Hippocampal formation (tissue), 2 donors: Measurements from ENCODE around the gene TSSK3.

Experiments
- DNase-seq, 2 donors: peaks; one replicate each; lab custom pipeline; 2025; lab: John Stamatoyannopoulos, UW

Gene TSSK3

GRCh38 chr1:32400876-32401631 is 38.7 kb downstream of the TSSK3 start:
- DNase-seq, result peak; percentile 62 to 63

DNA sequence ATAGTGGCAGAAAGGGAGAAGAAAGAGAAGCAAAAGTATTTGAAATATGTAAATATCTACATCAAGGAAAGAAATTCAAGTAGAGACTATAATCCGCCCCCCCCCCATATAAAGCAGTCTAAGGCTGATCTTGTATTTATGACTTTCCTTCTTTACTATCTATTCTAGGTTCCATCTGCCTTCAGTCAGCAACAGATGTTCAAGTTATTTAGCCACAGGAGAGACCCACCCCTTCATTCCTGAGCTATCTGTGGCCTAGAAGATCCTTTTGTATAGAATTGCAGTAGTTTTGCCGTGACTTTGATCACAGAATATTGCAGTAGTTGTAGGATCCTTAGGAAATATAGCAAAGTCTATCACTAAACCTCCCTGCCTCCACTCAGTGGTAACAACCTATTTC is 42.6 kb downstream of the TSSK3 start:
- DNase-seq, result no peak

- no peak for DNase-seq
Observed at GRCh38 chr1:32405672-32406467, 43.5 kb downstream of the TSSK3 start.

- DNase-seq, result no peak
Observed at GRCh38 chr1:32406629-32407111, 44.3 kb downstream of the TSSK3 start.

GRCh38 chr1:32411261-32411660 is 48.9 kb downstream of the TSSK3 start:
- DNase-seq, result no peak

- peak; percentile 12 to 22 for DNase-seq
Observed at GRCh38 chr1:32413507-32414185, 51.3 kb downstream of the TSSK3 start.
